K562 (cell line): Measurements from ENCODE around the gene SCNN1B. TPM values are rescaled to one million over a fixed set of nuclear protein-coding genes. Genes with fewer than 3 reads are reported as not detected.
"Not testable (repeated sequence)": the region's sequence is repeated elsewhere in the genome, so short reads cannot be mapped to it uniquely, and the experiment has no call there.

Source experiments
- ATAC-seq: fragments of 200-7000 bp; cut with Tn5 transposase; 3 replicates; pipeline ENCODE4 v1.9.1; 2020; ENCODE audit warnings: moderate library complexity
- BruUV-seq: library from RNA; stranded (reverse); fragments of 400-500 nt; replicated peaks from 2 replicates; lab custom pipeline; 2021; lab: Mats Ljungman, UMichigan
- CTCF ChIA-PET: fragments of 300-600 bp; formaldehyde crosslinking; extraction: SDS; loops from one replicate; lab custom pipeline; 2021; ENCODE audit warnings: low intra/inter-chr PET ratio; lab: Yijun Ruan, JAX
- POLR2A ChIA-PET: fragments of 300-600, 350-650 bp; sonication (Branson Sonifier 250); formaldehyde crosslinking; extraction: SDS; loops from one replicate; lab custom pipeline; 2021; ENCODE audit warnings: antibody characterized with exemption, inconsistent platforms; lab: Yijun Ruan, JAX
- DNase-seq, 4 experiments: peaks; one replicate each; pipeline versions ENCODE4 v3.0.0 to v3.0.0-alpha.2; 2011 to 2018; ENCODE audit warnings: low spot score in 3 of 4, mixed read lengths in 3 of 4; ENCODE audit errors: extremely low read depth in 1 of 4
- FAIRE-seq: peaks from 2 replicates; lab custom pipeline; 2011; peaks lifted over from hg19 to GRCh38; lab: Jason Lieb, UNC
- H2AFZ ChIP-seq: 2 replicates; pipeline ENCODE4 v1.6.0; 2011; ENCODE audit warnings: low read depth, low read length, control low read depth, inconsistent platforms
- H3K27ac ChIP-seq: fragments of 200-600 bp; 3 replicates; pipeline ENCODE4 v1.8.0; 2011; ENCODE audit warnings: low read depth, mild to moderate bottlenecking, control low read depth, inconsistent platforms, low read length, moderate library complexity, mixed read lengths; ENCODE audit errors: extremely low read depth
- H3K27me3 ChIP-seq, 2 experiments: fragments of 300-600 bp in 1 of 2; 2 replicates in 1 of 2; 3 replicates in 1 of 2; pipeline versions ENCODE4 v1.6.0 to v1.8.0; 2011; ENCODE audit warnings: inconsistent platforms in 2 of 2, low read length in 2 of 2, mild to moderate bottlenecking in 1 of 2, mixed read lengths in 1 of 2, moderate library complexity in 1 of 2; ENCODE audit not compliant: control insufficient read depth in 2 of 2, insufficient read depth in 2 of 2
- H3K36me3 ChIP-seq: fragments of 300-600 bp; 3 replicates; pipeline ENCODE4 v1.8.0; 2011; ENCODE audit warnings: mild to moderate bottlenecking, low read length, inconsistent platforms; ENCODE audit not compliant: control insufficient read depth, insufficient read depth
- H3K4me1 ChIP-seq, 2 experiments: fragments of 200-600 bp in 1 of 2; replicated peaks in 1 of 2; 2 replicates in 1 of 2; 3 replicates in 1 of 2; pipeline versions ENCODE4 v1.5.1 to v1.8.0; 2011; ENCODE audit warnings: inconsistent platforms in 2 of 2, low read length in 2 of 2, mild to moderate bottlenecking in 1 of 2, mixed read lengths in 1 of 2, moderate library complexity in 1 of 2; ENCODE audit not compliant: control insufficient read depth in 2 of 2, insufficient read depth in 2 of 2
- H3K4me2 ChIP-seq: 2 replicates; pipeline ENCODE4 v1.6.1; 2011; ENCODE audit warnings: low read length, control low read depth, inconsistent platforms, mixed read lengths; ENCODE audit not compliant: insufficient read depth
- H3K4me3 ChIP-seq: fragments of 200-600 bp; sonication (generic), shearing (Covaris generic); 2 replicates; pipeline ENCODE4 v1.5.1; 2016; ENCODE audit warnings: control low read depth, inconsistent platforms
- H3K79me2 ChIP-seq: fragments of 200-600 bp; 3 replicates; pipeline ENCODE4 v1.8.0; 2011; ENCODE audit warnings: low read length, inconsistent platforms; ENCODE audit not compliant: control insufficient read depth, insufficient read depth
- H3K9ac ChIP-seq, 2 experiments: 2 replicates each; pipeline versions ENCODE4 v1.6.0 to v1.6.1; 2011; ENCODE audit warnings: low read depth in 2 of 2, low read length in 2 of 2, control low read depth in 1 of 2, inconsistent platforms in 1 of 2, mild to moderate bottlenecking in 1 of 2, mixed read lengths in 1 of 2; ENCODE audit not compliant: insufficient read depth in 1 of 2
- H3K9me1 ChIP-seq: one replicate; pipeline ENCODE4 v1.6.0; 2011; ENCODE audit warnings: inconsistent platforms, mild to moderate bottlenecking, low read length, moderate library complexity; ENCODE audit not compliant: control insufficient read depth, insufficient read depth
- H3K9me3 ChIP-seq: replicated peaks from 2 replicates; pipeline ENCODE4 v1.5.1; 2011; ENCODE audit warnings: low read depth, low read length, inconsistent platforms; ENCODE audit not compliant: control insufficient read depth, insufficient read depth
- H4K20me1 ChIP-seq: replicated peaks from 2 replicates; pipeline ENCODE4 v1.6.1; 2011; ENCODE audit warnings: low read length, inconsistent platforms, mixed read lengths; ENCODE audit not compliant: control insufficient read depth, insufficient read depth
- ETV6 ChIP-seq, 3 experiments: fragments of 150-350 bp in 1 of 3; sonication (generic) in 1 of 3; formaldehyde crosslinking in 1 of 3; IDR thresholded peaks; 2 replicates each; pipeline versions ENCODE4 v1.6.1 to v1.8.0; 2014 to 2022; ENCODE audit warnings: borderline replicate concordance in 2 of 3, low read depth in 2 of 3, antibody characterized with exemption in 1 of 3, low read length in 1 of 3, mild to moderate bottlenecking in 1 of 3, missing genetic modification reagents in 1 of 3
- HMG20B ChIP-seq: fragments of 250-450 bp; sonication (Bioruptor Pico); IDR thresholded peaks from 2 replicates; pipeline ENCODE4 v1.5.0; 2021; ENCODE audit warnings: mild to moderate bottlenecking
- WGBS: fragments of 100-300 bp; shearing (Covaris generic); methylation state at CpG from one replicate; pipeline ENCODE4 v1.1.6; 2016; ENCODE audit warnings: low coverage, mixed read lengths; ENCODE audit not compliant: insufficient coverage; ENCODE audit errors: missing lambda C conversion rate; 5-methylcytosine and 5-hydroxymethylcytosine counted together
- in situ Hi-C: fragments of 300-500 bp; cut with MboI; formaldehyde crosslinking; loops from 4 replicates; pipeline ENCODE4 v1.15.0; 2018; ENCODE audit warnings: inconsistent platforms, mixed read lengths
- intact Hi-C: fragments of 100-400 bp; cut with micrococcal nuclease; formaldehyde crosslinking; loops from 2 replicates; pipeline ENCODE4 v1.14.2; 2022
- polyA plus RNA-seq, 8 experiments: library from polyadenylated mRNA; depleted of rRNA in 4 of 8; stranded (reverse) in 5 of 8; unstranded in 3 of 8; fragments of >200 nt; fragmentation: Nextera tagmentation in 2 of 8; fragmentation: Illumina TruSeq in 1 of 8; extraction: Ambion mirVana in 2 of 8; extraction: Trizol in 1 of 8; gene quantifications; 2 replicates each; pipeline versions ENCODE4 v1.2.1 to v1.2.3, GENCODE V29; 2011 to 2014; ENCODE audit warnings: inconsistent platforms in 1 of 8, missing spikeins in 1 of 8
- total RNA-seq, 7 experiments: library from RNA; depleted of rRNA in 6 of 7; stranded (reverse); fragments of >200 nt in 6 of 7; fragmentation: Illumina TruSeq in 2 of 7; extraction: Trizol in 2 of 7; gene quantifications; 2 replicates each; pipeline versions ENCODE4 v1.2.1 to v1.2.3, GENCODE V29; 2011 to 2021; ENCODE audit warnings: low replicate concordance in 1 of 7

SCNN1B gene
- total and polyA plus RNA-seq, 9 of the 15 experiments (the other 6 are each of a cell fraction or from before 2014, with no cell fraction given): not detected

GRCh38 chr16:23380501-23380951 lies 78.4 kb downstream of the SCNN1B start:
- FAIRE-seq (no peak), DNase-seq (no peak), ATAC-seq (no peak)
- Histone ChIP-seq H3K9me1 (no peaks in the 10 kb centered on the region), H3K4me1 (peaks cover 0 to 5% of the 10 kb centered on the region in 2 experiments; a peak in 2 of 5 replicates), H3K4me2 (no peak overlapping the region), H4K20me1 (peaks cover 10% of the 10 kb centered on the region), H3K4me3 (no peak overlapping the region), H3K9ac (no peak overlapping the region; a peak in 1 of 4 replicates), H3K27me3 (peaks cover 4 to 48% of the 10 kb centered on the region in 2 experiments; a peak in 4 of 5 replicates), H3K9me3 (no peaks in the 10 kb centered on the region), H3K79me2 (no peaks in the 10 kb centered on the region), H3K27ac (no peak overlapping the region), H2AFZ (no peak overlapping the region), H3K36me3 (no peaks in the 10 kb centered on the region)
- WGBS: 14% methylated on average over 12 of the region's 20 CpGs
- in situ Hi-C loops: no loop called here
- ChIA-PET POLR2A (no interaction called here), CTCF (no interaction called here)
- BruUV-seq: no TSS peak
- intact Hi-C loops: no loop called here
- TF ChIP-seq HMG20B (no peak), ETV6 (IDR thresholded peaks at IDR 0.05; ENCODE audit: borderline replicate concordance in 1 of 2, low read depth in 2 of 2, low read length in 1 of 2) (no peak), ETV6 (CRISPR knock-in tag; IDR thresholded peaks at IDR 0.05; ENCODE audit: borderline replicate concordance) (no peak)

GRCh38 chr16:23381702-23382101 lies 79.6 kb downstream of the SCNN1B start:
- H3K27ac ChIP-seq, H3K79me2 ChIP-seq, H4K20me1 ChIP-seq, H3K9me1 ChIP-seq, ATAC-seq, H2AFZ ChIP-seq, in situ Hi-C loops, DNase-seq, CTCF ChIA-PET, H3K36me3 ChIP-seq, BruUV-seq, H3K4me3 ChIP-seq, H3K9me3 ChIP-seq, H3K9ac ChIP-seq, H3K4me2 ChIP-seq, H3K4me1 ChIP-seq, FAIRE-seq, intact Hi-C loops, POLR2A ChIA-PET: not testable (repeated sequence)
- WGBS: under 1% methylated on average over 9 of the region's 9 CpGs
- H3K27me3 ChIP-seq: peaks cover 4 to 39% of the 10 kb centered on the region in 2 experiments; a peak in 4 of 5 replicates
